GOT3 (cell line): ENCODE data around the gene CYP4A22.
A peak's percentile ranks its signal among the peaks of the same experiment; 100 is the strongest.
"Not testable (repeated sequence)": the region's sequence is repeated elsewhere in the genome, so short reads cannot be mapped to it uniquely, and the experiment has no call there.

Experiments
- DNase-seq: peaks from one replicate; lab custom pipeline; 2025; ENCODE audit warnings: mixed read lengths; lab: John Stamatoyannopoulos, UW

CYP4A22 gene

GRCh38 chr1:47156457-47156856 lies 19.2 kb downstream of the CYP4A22 start:
- not testable (repeated sequence) for DNase-seq

- DNase-seq: not testable (repeated sequence)
Measured at GRCh38 chr1:47157957-47158356, 20.7 kb downstream of the CYP4A22 start.

GRCh38 chr1:47160716-47161115 lies 23.5 kb downstream of the CYP4A22 start:
- no peak for DNase-seq

- DNase-seq: no peak
Measured at GRCh38 chr1:47161298-47162040, 24.2 kb downstream of the CYP4A22 start.

GRCh38 chr1:47164552-47164951 lies 27.3 kb downstream of the CYP4A22 start:
- DNase-seq: no peak

GRCh38 chr1:47172782-47173181 lies 35.5 kb downstream of the CYP4A22 start:
- DNase-seq: no peak

- DNase-seq: no peak
Measured at GRCh38 chr1:47174656-47175020, 37.4 kb downstream of the CYP4A22 start.

- no peak for DNase-seq
Measured at GRCh38 chr1:47175227-47175934, 38.1 kb downstream of the CYP4A22 start.

- DNase-seq: no peak
Measured at GRCh38 chr1:47178020-47178419, 40.8 kb downstream of the CYP4A22 start.

- DNase-seq: no peak
Measured at GRCh38 chr1:47178654-47179016, 41.4 kb downstream of the CYP4A22 start.

GRCh38 chr1:47179017-47179987 lies 42.1 kb downstream of the CYP4A22 start:
- DNase-seq: peak; percentile 78

GRCh38 chr1:47179988-47180563 lies 42.8 kb downstream of the CYP4A22 start:
- no peak for DNase-seq

GRCh38 chr1:47180603-47181094 lies 43.4 kb downstream of the CYP4A22 start:
- DNase-seq: no peak

GRCh38 chr1:47181095-47181954 lies 44.1 kb downstream of the CYP4A22 start:
- DNase-seq: no peak

- DNase-seq: no peak
Measured at GRCh38 chr1:47181955-47182675, 44.9 kb downstream of the CYP4A22 start.

- DNase-seq: no peak
Measured at GRCh38 chr1:47182676-47183235, 45.5 kb downstream of the CYP4A22 start.

GRCh38 chr1:47183308-47184089 lies 46.3 kb downstream of the CYP4A22 start:
- DNase-seq: no peak

- DNase-seq: no peak
Measured at GRCh38 chr1:47184090-47184821, 47.0 kb downstream of the CYP4A22 start.
